Measurements from ENCODE around the gene HCRTR1. TPM values are rescaled to one million over a fixed set of nuclear protein-coding genes. Genes with fewer than 3 reads are reported as not detected.

HCRTR1 gene
- total RNA-seq, 2 experiments from 2014 or later, result not detected

DNA sequence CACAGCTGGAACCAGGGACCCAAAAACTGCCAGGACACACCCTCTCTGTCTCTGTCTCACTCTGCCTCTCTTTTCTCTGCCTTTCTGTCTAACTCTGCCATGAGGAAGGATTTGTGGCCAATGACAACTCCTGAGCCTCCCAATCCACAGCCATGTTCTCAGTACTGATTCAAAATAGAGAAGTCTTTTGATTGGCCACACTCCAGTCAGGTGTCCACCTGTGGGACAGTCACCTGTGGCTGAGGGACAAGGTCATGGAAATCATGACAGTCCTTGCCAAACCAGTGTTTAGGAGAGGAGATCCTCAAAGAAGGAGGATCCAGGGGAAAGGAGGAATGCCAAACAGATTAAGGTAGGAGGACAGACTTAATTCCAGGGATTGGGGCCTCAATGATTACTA, 25.4 kb upstream of the HCRTR1 start:
- ATAC-seq (ENCODE audit: poor library complexity) (no peak), DNase-seq (no peak)
- Mint-ChIP-seq H3K4me1 (ENCODE audit: low read depth) (no peaks in the 10 kb centered on the region), H3K36me3 (ENCODE audit: low read depth) (no peaks in the 10 kb centered on the region), H3K27ac (no peak overlapping the region), H3K27me3 (peaks cover 52% of the 10 kb centered on the region), H3K9me3 (no peaks in the 10 kb centered on the region), H3K4me3 (no peak overlapping the region)
- Histone ChIP-seq H3K27me3 (ENCODE audit: control insufficient read depth in 1 of 2, insufficient read depth in 2 of 2, low read length in 2 of 2) (peaks cover 2 to 6% of the 10 kb centered on the region in 2 experiments), H3K4me3 (ENCODE audit: low read length) (no peak overlapping the region), H3K9me3 (ENCODE audit: control insufficient read depth in 1 of 2, insufficient read depth in 1 of 2, low read length in 2 of 2) (peaks cover 0 to 3% of the 10 kb centered on the region in 2 experiments), H3K27ac (ENCODE audit: low read depth in 1 of 2, low read length in 2 of 2) (no peak overlapping the region), H3K36me3 (ENCODE audit: insufficient read depth, low read length) (no peaks in the 10 kb centered on the region), H3K4me1 (ENCODE audit: insufficient read depth, low read length) (peaks cover 3% of the 10 kb centered on the region)
- CTCF ChIA-PET, result no interaction called here
- POLR2A ChIA-PET, result no interaction called here
- intact Hi-C loops (cut with DNase I, micrococcal nuclease), result no loop called here
- TF ChIP-seq, protein P1, sequence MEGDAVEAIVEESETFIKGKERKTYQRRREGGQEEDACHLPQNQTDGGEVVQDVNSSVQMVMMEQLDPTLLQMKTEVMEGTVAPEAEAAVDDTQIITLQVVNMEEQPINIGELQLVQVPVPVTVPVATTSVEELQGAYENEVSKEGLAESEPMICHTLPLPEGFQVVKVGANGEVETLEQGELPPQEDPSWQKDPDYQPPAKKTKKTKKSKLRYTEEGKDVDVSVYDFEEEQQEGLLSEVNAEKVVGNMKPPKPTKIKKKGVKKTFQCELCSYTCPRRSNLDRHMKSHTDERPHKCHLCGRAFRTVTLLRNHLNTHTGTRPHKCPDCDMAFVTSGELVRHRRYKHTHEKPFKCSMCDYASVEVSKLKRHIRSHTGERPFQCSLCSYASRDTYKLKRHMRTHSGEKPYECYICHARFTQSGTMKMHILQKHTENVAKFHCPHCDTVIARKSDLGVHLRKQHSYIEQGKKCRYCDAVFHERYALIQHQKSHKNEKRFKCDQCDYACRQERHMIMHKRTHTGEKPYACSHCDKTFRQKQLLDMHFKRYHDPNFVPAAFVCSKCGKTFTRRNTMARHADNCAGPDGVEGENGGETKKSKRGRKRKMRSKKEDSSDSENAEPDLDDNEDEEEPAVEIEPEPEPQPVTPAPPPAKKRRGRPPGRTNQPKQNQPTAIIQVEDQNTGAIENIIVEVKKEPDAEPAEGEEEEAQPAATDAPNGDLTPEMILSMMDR (IDR thresholded peaks at IDR 0.05), result no peak

DNA sequence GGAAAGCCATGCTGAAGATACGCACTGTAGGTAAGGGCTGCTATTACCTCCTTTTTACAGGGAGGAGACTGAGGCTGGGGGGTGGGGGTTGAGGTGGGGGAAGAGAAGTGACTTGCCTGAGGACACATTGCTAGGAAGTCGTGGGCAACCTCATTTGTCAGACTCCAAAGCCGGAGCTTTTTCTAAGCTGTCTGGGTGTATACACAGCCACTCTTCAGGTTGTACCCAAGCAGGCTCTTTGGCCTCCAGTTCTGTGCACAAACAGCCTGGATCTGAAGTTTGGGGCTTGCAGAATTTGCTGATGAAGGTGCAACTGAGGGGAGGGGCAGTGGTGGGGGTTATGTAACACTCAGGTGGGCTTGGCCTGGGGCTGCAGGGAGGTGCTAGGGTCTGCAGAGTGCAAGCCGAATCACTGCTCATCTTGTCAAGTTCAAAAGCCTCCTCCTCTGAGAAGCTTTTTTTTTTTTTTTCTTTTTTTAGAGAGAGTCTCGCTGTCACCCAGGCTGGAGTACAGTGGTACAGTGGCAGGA, 24.3 kb upstream of the HCRTR1 start:
- H3K27me3 ChIP-seq (ENCODE audit: control insufficient read depth in 1 of 2, insufficient read depth in 2 of 2, low read length in 2 of 2), result peaks cover 0 to 4% of the 10 kb centered on the region in 2 experiments
- Mint-ChIP-seq H3K27ac (no peak overlapping the region), H3K36me3 (ENCODE audit: low read depth) (no peaks in the 10 kb centered on the region), H3K4me3 (no peak overlapping the region), H3K4me1 (ENCODE audit: low read depth) (no peaks in the 10 kb centered on the region), H3K9me3 (no peaks in the 10 kb centered on the region), H3K27me3 (peaks cover 48% of the 10 kb centered on the region)
- CTCF ChIA-PET, result no interaction called here
- TF ChIP-seq, protein P1 (IDR thresholded peaks at IDR 0.05), result no peak
- H3K27ac ChIP-seq (ENCODE audit: low read depth in 1 of 2, low read length in 2 of 2), result no peak overlapping the region
- POLR2A ChIA-PET, result no interaction called here
- H3K9me3 ChIP-seq (ENCODE audit: control insufficient read depth in 1 of 2, insufficient read depth in 1 of 2, low read length in 2 of 2), result peaks cover 0 to under 1% of the 10 kb centered on the region in 2 experiments
- H3K36me3 ChIP-seq (ENCODE audit: insufficient read depth, low read length), result no peaks in the 10 kb centered on the region
- DNase-seq (no peak), ATAC-seq (ENCODE audit: poor library complexity) (no peak)
- peaks cover 3% of the 10 kb centered on the region for H3K4me1 ChIP-seq (ENCODE audit: insufficient read depth, low read length)
- H3K4me3 ChIP-seq (ENCODE audit: low read length), result no peak overlapping the region
- intact Hi-C loops (cut with DNase I, micrococcal nuclease), result no loop called here

DNA sequence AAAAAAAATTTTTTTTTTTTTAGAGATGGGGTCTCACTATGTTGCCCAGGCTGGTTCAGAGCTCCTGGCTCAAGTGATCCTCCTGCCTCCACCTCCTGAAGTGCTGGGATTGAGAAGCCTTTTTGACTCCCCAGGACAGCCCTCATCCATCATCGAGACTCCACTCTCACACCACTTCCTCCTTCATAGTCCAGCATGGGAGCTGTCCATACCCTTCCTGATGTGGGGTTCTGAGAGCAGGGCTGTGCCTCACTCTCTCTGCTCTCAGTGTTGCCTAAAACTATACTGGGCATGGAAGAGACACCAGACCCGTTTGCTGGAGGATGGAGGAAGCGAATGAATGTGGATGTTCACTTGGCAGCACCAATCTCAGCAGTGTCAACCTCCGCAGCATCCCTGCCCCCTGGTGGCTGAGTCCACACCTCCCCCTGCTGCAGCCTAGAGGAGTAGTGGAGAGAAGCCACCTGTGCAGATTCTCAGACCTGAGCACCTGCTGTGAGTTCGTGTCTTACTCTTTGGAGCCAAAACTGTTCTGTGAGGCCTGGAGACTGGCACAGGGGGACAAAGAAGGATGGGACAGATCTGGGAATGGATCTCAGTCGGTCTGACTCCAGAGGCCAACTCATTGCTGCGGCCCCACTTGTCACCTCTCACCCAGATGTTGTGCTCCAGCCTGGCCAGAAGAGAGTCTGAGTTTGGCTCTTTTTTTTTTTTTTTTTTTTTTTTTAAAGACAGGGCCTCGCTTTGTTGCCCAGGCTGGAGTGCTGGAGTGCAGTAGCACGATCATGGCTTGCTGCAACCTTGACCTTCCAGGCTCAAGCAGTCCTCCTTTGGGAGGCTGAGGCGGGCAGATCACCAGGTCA, 23.5 kb upstream of the HCRTR1 start:
- Mint-ChIP-seq H3K9me3 (no peaks in the 10 kb centered on the region), H3K4me3 (no peak overlapping the region), H3K36me3 (ENCODE audit: low read depth) (no peaks in the 10 kb centered on the region), H3K4me1 (ENCODE audit: low read depth) (no peaks in the 10 kb centered on the region), H3K27me3 (peaks cover 47% of the 10 kb centered on the region), H3K27ac (no peak overlapping the region)
- Histone ChIP-seq H3K27ac (ENCODE audit: low read depth in 1 of 2, low read length in 2 of 2) (no peak overlapping the region), H3K4me1 (ENCODE audit: insufficient read depth, low read length) (peaks cover 3% of the 10 kb centered on the region), H3K4me3 (ENCODE audit: low read length) (no peak overlapping the region), H3K27me3 (ENCODE audit: control insufficient read depth in 1 of 2, insufficient read depth in 2 of 2, low read length in 2 of 2) (no peaks in the 10 kb centered on the region), H3K9me3 (ENCODE audit: control insufficient read depth in 1 of 2, insufficient read depth in 1 of 2, low read length in 2 of 2) (no peaks in the 10 kb centered on the region), H3K36me3 (ENCODE audit: insufficient read depth, low read length) (no peaks in the 10 kb centered on the region)
- peak; percentile 92 for ATAC-seq (ENCODE audit: poor library complexity)
- peak; percentile 14 to 80 (median 55) for DNase-seq
- TF ChIP-seq, protein P1 (IDR thresholded peaks at IDR 0.05), result peak; percentile 50
- ChIA-PET POLR2A (no interaction called here), CTCF (no interaction called here)
- intact Hi-C loops (cut with DNase I, micrococcal nuclease), result no loop called here

Measured in CD4-positive, alpha-beta T cell (primary cell).